ENCODE results near the gene PRDM10.

PRDM10 gene

GRCh38 chr11:130008326-130008725 is 5.7 kb upstream of the PRDM10 start:
- DNase-seq: no peak

- no peak for DNase-seq
Observed at GRCh38 chr11:130006929-130007328, 4.3 kb upstream of the PRDM10 start.

GRCh38 chr11:130003717-130004001 is 1.0 kb upstream of the PRDM10 start:
- no peak for DNase-seq

- DNase-seq: peak; percentile 99
Observed at GRCh38 chr11:130002846-130003716, 446 bp upstream of the PRDM10 start.

DNA sequence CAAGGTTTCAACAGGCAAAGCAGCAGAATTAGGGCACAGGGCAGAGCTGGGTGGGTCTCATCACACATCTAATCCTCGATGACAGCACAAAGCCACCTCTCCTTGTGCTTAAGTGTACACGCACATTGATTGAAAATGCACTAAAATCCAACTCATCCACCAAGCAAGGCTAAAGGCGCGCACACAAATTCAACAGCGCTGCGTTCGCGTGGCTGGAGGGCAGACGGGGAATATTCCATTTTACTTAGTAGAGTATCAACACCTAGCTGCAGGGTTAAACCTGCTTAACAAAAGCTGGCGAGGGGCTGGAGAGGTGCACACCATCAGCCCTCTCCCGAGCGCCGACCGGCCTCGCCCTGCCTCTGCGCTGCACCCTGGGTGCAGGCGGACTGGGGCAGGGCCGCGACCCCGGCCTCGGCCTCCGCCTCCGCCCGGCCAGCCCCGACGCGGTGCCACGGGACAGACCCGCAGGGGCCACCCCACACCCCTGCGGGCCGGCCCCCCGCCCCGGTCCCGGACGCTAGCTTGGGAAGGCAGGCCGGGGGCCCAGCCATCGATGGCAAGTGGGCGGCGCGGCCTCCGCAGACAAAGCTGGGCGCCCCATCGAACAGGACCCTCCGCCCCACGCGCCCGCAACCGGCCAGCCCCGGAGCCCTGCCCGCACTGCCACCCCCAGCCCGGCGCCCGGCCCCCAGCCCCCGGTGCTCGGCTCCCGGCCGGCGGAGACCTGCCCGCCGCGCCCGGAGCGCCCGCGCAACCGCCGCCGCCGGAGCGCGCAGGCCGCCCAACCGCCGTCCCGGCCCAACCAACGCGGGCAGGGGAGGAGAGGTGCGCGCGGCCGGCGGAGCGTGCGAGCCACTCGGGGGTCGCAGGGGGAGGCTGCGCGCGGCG is 929 bp downstream of the PRDM10 start:
- DNase-seq: peak; percentile 17

GRCh38 chr11:130000552-130001176 is 2.0 kb downstream of the PRDM10 start:
- DNase-seq: no peak

DNA sequence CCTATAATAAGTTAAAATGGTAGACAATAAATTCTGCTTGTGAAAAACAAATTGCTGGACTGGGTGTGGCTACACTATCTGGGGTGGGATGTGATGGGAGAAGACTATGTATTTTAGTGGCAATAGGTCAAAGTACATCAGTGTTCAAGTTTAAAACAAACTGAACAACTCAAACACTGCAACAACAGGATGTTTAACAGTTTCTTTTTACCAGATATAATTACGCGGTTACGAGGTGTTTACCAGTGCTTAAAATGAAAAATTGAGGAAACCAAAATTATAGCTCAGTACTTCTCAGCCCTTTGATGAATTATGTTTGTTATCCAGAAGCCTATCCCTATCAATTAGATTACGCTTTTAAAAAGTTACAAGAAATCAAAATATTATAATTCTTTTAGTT is 3.2 kb downstream of the PRDM10 start:
- DNase-seq: no peak

- DNase-seq: no peak
Observed at GRCh38 chr11:129998905-129999304, 3.7 kb downstream of the PRDM10 start.

GRCh38 chr11:129998107-129998506 is 4.5 kb downstream of the PRDM10 start:
- no peak for DNase-seq

- DNase-seq: no peak
Observed at GRCh38 chr11:129997513-129997912, 5.1 kb downstream of the PRDM10 start.

DNA sequence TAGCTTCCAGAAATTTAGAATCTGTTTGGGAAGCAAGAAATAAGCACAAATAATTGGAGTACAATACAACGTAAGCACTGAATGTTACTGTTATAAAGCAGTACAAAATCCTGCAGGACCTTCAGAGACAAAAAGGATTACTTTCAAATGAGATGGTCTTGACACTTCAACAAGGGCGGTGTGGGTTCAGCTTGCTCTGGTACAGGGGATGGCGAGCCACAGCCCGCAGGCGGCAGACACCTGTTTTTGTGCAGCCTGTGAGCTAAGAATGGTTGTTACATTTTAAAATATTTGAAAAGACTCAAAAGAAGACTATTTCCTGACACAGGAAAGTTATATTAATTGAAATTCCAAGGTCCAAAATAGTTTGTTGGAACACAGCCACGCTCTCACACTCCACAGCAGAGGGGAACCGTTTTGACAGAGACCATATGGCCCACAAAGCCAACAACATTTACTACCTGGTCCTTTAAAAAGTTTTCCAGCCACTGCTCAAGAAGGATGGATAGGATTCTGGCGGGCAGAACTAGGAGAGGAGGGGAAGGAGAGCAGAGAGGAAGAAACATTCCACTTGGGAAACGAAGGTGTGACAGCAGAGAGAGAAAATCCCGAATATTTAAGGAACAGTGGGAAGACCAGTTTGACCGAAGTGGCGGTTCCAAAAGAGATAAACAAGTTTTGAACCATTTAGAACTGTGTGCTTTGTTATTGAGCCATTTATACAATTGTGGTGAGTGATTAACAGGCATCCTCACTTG is 6.3 kb downstream of the PRDM10 start:
- DNase-seq: no peak

DNA sequence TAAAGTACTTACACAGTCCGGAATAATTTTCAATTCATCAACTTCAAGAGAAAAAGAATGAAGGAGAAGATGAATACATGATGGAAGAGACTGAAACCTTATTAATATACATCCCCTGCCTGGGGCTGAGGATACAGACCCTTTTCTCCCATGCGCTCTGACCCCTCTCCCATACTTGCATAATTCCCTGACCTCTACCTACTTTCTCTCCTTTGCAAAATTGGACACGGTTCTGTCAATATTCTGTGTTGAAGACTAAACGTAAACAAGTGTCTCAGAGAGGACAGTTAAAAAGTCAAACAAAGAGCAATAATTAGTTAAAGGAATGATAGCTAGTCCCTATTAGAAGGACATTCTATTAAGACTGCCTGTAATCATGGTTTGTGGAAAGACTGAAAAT is 7.5 kb downstream of the PRDM10 start:
- DNase-seq: no peak

DNA sequence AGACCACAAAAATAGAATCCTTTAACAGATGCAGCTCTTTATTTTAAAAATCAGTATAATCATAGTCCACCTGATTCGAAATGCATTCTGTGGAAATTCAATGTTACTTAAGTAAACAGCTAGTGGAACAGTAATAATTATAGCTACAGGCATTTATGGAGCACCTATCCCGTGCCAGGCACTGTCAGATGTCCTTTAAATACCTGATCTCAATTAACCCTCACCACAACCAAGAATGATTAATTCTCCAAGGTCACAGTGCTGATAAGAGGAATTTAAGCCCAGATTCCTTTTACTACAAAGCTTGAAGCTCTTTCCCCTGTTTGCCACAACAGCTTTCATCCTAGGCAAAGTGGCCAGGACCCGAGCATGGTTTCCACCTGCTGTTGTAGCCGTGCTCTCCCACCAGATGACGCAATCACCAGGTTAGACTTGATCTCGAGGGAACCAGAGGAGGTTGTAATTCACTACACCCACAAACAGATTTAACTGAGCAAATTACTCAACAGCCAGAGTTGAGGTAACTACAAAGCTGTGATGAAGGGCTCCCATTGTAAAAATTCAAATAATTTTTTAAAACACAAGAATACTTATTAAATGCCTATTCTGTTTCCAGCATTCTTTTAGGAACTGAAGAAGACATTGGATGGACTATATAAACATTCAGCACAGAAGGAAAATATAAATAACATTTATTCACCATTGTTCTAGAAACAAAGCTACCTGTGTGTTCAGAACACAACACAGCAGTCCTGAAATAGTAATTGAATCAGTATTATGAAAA is 10.3 kb downstream of the PRDM10 start:
- peak; percentile 64 for DNase-seq

DNA sequence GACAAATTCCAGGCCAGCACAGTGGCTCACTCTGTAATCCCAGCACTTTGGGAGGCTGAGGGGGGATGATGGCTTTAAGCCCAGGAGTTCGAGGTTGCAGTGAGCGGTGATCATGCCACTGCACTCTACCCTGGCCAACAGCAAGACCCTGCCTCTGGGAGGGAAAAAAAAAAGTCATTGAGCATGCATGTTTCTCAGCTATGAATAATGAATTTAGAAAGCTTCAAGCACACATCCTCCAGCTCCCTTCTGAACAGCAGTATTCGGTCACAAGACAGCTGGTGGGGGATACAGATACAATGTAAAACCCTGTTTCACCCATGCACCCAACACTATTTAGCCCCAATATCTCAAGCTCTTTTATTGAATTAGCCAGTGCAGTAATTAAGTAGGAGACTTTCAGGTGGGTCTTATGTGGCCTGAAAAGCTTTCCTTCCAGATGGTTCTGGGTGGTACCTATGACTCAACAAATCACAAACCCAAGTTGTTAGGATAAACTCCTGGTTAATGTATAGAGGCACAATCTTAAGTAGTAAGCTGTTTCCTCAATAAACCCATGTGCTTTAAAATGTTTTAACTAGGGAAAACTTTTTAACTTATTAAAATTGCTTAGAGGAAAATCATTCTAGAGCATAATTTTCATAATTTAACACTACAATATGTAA is 13.4 kb downstream of the PRDM10 start:
- DNase-seq: no peak

DNA sequence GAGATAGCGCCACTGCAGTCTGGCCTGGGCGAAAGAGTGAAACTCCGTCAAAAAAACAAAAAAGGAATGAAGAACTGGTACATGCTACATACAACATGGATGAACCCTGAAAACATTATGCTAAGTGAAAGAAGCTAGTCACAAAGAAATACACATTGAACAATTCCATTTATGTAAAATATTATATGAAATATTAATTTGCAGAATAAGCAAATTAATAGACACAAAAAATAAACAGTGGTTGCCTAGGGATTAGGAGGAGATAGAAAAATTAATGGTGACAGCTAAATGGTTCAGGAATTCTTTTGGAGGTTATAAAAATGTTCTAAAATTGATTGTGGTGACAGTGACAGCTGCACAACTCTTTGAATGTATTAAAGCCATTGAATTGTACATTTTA is 14.7 kb downstream of the PRDM10 start:
- DNase-seq: no peak

- DNase-seq: no peak
Observed at GRCh38 chr11:129985823-129986222, 16.8 kb downstream of the PRDM10 start.

GRCh38 chr11:129980086-129980485 is 22.5 kb downstream of the PRDM10 start:
- no peak for DNase-seq

DNA sequence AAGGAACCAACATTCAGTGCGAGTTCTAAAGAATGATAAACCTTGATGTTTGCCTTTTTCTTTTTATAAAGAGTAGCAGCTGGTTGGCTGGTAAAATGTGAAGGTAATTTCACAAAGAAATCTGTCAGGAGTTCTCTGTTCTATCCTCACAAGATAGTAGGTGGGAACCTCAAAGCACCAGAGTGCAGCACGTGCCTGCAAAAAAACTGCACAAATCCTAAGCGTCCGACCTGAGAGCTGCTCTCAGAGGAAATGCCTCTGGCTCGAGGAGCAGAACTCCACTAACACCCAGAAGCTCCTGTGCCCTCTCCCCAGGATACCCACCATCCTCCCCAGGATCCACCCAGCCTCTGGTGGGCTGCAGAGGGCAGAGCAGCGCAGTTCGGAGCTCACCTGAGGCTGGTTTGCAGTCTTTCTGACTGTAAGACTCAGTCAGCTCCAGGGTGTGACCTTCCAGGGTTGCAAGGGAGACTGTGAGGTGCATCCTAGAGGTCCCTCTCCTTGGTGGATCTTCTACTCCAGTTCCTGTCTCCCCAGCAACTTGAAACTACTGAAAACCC is 23.5 kb downstream of the PRDM10 start:
- no peak for DNase-seq

GRCh38 chr11:129978447-129978846 is 24.2 kb downstream of the PRDM10 start:
- DNase-seq: no peak

GRCh38 chr11:129976328-129976727 is 26.3 kb downstream of the PRDM10 start:
- no peak for DNase-seq

- DNase-seq: no peak
Observed at GRCh38 chr11:129975543-129975942, 27.1 kb downstream of the PRDM10 start.

Data from NCI-H2029 (cell line).